ENCODE results near the gene DNAAF3. TPM values are rescaled to one million over a fixed set of nuclear protein-coding genes. Genes with fewer than 3 reads are reported as not detected.

Gene DNAAF3
- total RNA-seq, 1 donor from 2014 or later = 1.5 TPM

DNA sequence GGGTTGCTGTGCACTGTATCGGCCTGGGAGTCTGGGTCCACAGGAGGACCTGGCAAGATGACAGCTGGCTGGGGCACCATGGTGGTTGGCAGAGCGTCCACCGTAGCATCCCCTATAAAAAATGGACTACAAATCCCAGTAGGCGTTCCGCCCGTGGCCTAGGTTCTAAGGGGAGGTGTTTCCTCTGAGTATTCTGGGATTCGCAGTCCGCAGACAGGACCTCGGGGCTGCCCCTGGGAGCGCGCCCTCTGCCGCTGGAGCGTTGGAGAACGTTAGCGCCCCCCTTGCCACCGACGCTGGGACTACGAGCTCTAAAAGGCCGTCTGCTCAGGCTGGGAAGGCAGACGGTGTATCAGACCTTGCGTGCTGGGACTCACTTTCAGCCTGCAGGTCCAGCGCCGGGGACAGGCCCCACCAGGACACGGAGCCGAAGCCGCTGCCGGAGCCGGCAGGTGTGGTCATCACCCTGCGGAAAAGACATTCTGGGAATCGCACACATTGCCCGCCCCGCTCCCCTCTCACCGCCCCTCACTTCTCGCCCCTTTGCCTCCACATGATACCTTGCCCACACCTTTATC is 372 bp downstream of the DNAAF3 start:
- H3K4me3 Mint-ChIP-seq (ENCODE audit: unreplicated experiment) = peak overlapping the region; percentile 98
- H3K36me3 Mint-ChIP-seq (ENCODE audit: unreplicated experiment) = no peaks in the 10 kb centered on the region
- no peaks in the 10 kb centered on the region for H3K9me3 Mint-ChIP-seq (ENCODE audit: unreplicated experiment)
- TF ChIP-seq, protein P1, sequence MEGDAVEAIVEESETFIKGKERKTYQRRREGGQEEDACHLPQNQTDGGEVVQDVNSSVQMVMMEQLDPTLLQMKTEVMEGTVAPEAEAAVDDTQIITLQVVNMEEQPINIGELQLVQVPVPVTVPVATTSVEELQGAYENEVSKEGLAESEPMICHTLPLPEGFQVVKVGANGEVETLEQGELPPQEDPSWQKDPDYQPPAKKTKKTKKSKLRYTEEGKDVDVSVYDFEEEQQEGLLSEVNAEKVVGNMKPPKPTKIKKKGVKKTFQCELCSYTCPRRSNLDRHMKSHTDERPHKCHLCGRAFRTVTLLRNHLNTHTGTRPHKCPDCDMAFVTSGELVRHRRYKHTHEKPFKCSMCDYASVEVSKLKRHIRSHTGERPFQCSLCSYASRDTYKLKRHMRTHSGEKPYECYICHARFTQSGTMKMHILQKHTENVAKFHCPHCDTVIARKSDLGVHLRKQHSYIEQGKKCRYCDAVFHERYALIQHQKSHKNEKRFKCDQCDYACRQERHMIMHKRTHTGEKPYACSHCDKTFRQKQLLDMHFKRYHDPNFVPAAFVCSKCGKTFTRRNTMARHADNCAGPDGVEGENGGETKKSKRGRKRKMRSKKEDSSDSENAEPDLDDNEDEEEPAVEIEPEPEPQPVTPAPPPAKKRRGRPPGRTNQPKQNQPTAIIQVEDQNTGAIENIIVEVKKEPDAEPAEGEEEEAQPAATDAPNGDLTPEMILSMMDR (IDR thresholded peaks at IDR 0.05) = peak; percentile 73
- H3K27ac Mint-ChIP-seq (ENCODE audit: unreplicated experiment) = peak overlapping the region; percentile 90
- peak; percentile 92 for DNase-seq (ENCODE audit: extremely low spot score, unreplicated experiment)
- H3K27me3 Mint-ChIP-seq (ENCODE audit: unreplicated experiment) = peaks cover 23% of the 10 kb centered on the region
- peaks cover 11% of the 10 kb centered on the region for H3K4me1 Mint-ChIP-seq (ENCODE audit: unreplicated experiment)

DNA sequence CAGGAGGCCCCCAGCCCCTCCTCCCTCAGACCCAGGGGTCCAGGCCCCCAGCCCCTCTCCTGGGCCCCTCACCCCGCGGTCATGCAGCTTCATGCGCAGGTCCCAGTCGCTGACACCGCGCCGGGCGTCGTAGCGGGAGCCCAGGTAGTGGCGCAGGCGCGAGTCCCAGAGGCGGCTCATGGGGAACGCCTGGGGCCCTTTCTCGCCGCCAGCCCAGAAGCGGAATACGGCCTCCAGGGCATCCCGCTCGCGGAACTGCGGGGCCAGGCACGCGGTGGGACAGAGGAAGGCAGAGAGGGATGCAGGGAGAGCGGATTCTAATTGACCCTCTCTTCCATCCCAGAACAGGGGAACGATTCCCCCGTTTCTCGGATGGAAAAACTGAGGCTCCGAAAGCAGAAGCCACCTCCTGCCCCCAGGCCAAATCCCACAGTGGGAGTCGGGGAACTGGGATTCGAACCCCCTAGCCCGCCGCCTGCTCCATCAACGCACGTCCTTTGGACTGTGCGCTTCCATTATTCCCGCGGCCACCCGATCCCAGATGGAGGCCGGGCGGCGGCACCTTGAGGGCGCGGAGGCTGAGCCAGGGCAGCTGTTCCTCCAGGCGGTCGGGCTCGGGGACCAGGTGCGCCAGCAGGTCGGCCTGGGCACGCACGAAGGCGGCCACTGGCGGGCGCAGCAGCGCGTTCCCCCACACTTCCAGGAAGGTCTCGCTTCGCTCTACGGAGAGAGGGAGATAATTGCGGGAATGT is 4.7 kb downstream of the DNAAF3 start:
- peaks cover 4% of the 10 kb centered on the region for H3K27me3 Mint-ChIP-seq (ENCODE audit: unreplicated experiment)
- TF ChIP-seq, protein P1 (IDR thresholded peaks at IDR 0.05) = no peak
- H3K4me3 Mint-ChIP-seq (ENCODE audit: unreplicated experiment) = no peak overlapping the region
- DNase-seq (ENCODE audit: extremely low spot score, unreplicated experiment) = no peak
- H3K27ac Mint-ChIP-seq (ENCODE audit: unreplicated experiment) = no peak overlapping the region
- H3K4me1 Mint-ChIP-seq (ENCODE audit: unreplicated experiment) = peaks cover 29% of the 10 kb centered on the region
- no peaks in the 10 kb centered on the region for H3K36me3 Mint-ChIP-seq (ENCODE audit: unreplicated experiment)
- H3K9me3 Mint-ChIP-seq (ENCODE audit: unreplicated experiment) = no peaks in the 10 kb centered on the region

DNA sequence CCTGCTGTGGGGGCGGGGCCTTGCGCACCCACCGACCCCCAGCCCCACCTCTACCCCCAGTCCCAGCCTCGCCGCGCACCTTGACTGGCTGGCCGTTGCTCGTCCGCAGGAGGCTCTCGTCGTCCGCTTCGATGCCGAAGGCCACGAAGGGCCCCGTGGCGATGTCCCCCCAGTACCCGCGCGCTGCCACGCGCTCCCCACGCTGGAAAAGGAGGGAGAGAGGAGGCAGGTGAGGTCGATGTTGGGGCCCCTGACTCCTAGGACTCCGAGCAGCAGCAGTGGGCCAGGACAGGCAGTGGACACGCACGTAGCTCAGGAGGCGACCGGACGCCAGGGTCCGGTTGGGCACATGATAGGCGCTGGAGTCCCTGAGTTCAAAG is 5.4 kb downstream of the DNAAF3 start:
- Mint-ChIP-seq H3K4me1 (ENCODE audit: unreplicated experiment) (peaks cover 29% of the 10 kb centered on the region), H3K36me3 (ENCODE audit: unreplicated experiment) (no peaks in the 10 kb centered on the region), H3K27ac (ENCODE audit: unreplicated experiment) (no peak overlapping the region), H3K27me3 (ENCODE audit: unreplicated experiment) (peaks cover 9% of the 10 kb centered on the region), H3K9me3 (ENCODE audit: unreplicated experiment) (no peaks in the 10 kb centered on the region), H3K4me3 (ENCODE audit: unreplicated experiment) (no peak overlapping the region)
- TF ChIP-seq, protein P1 (IDR thresholded peaks at IDR 0.05) = no peak
- no peak for DNase-seq (ENCODE audit: extremely low spot score, unreplicated experiment)

DNA sequence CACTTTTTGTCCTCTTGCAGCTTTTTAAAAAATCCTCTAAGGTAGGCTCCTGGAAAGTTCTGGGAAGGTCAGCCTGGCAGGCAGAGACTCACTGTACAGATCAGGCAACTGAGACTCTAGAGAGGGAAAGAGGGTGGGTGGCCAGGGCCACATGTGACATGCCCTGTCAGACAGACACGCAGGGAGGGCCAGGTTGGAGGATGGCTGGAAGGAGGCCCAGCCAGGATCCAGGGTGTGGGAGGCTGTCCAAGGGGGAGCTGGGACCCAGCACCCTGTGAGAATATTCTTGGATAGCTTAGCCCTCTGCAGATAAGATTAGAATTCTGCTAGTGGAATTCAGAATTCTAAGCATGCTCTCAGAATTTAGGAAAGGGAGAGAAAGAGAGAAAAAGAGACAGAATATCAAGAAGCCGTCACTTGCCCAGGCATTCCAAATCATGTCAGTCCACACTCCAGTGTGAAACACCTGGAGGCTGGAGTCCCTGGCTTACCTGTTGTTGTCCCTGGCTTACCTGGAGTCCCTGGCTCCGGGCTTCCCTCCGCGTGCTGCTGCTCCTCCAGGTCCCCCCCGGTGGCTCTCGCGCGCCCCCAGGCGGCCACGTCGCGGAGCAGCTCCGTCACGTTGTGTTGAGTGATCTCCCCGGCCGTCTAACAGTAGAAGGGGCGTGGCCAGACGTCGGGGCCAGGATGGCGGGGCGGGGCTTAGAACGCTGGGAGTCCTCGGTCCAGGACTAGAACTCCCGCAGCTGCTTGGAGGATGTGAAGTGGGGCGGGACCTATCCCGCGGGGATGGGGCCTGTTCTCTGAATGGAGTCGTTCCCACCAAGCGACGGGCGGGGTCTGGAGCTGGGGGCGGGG is 6.1 kb downstream of the DNAAF3 start:
- H3K27me3 Mint-ChIP-seq (ENCODE audit: unreplicated experiment) = peaks cover 9% of the 10 kb centered on the region
- TF ChIP-seq, protein P1 (IDR thresholded peaks at IDR 0.05) = peak; percentile 88
- no peaks in the 10 kb centered on the region for H3K36me3 Mint-ChIP-seq (ENCODE audit: unreplicated experiment)
- no peaks in the 10 kb centered on the region for H3K9me3 Mint-ChIP-seq (ENCODE audit: unreplicated experiment)
- peak; percentile 93 for DNase-seq (ENCODE audit: extremely low spot score, unreplicated experiment)
- H3K4me1 Mint-ChIP-seq (ENCODE audit: unreplicated experiment) = peaks cover 29% of the 10 kb centered on the region
- H3K27ac Mint-ChIP-seq (ENCODE audit: unreplicated experiment) = no peak overlapping the region
- no peak overlapping the region for H3K4me3 Mint-ChIP-seq (ENCODE audit: unreplicated experiment)
